Femur (tissue), 1 donor: ENCODE results near the gene SLC41A2.

Source experiments
- DNase-seq: peaks from one replicate; pipeline ENCODE4 v3.0.0-alpha.2; 2017

SLC41A2 gene

DNA sequence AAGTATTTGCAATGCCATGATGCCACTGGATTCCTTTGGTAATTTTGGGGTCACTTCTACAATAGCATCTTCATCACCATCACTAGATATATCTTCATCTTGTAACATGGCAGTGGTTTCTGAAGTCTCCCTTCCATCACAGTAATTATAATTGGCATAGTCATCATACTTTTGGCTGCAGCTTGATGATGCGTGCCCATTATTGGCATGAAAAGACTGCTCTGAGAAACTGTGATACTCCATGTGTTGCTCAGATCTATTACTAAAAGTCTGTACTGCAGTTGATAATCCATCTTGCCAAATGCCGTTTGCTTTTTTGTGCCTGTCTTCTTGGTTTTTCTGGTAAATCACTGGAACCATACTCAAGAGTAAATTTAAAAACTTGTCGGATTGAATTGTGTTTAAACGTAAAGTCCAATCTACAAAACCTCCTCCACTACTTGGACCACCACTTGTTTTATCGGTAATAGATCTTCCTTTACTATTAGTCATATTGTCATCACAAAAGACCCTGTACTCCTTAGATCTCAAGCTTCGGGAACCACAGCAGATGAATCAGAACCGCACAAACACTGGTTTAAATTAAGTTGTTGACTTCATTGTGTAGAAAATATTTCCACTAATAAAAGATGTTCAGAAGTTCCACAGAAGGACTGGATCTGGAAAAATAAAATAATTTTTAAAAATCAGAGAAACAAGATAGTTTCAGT lies 29.9 kb downstream of the SLC41A2 start:
- no peak for DNase-seq

DNA sequence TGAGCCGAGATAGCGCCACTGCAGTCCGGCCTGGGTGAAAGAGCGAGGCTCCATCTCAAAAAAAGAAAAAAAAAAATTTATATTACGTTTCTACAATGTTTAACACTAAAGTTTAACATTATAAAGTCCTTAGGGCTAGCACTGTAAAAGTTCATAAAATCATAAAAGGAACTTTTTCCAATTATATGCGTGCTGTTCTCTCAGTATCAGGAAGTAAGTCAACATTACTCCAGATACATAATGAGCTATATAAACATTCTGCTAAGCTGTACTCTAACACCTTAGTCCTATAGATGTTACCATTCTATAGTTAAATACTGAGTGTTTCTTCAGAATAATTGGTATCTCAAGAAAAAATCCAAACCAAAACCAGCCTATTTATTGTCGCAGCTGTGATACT lies 32.6 kb downstream of the SLC41A2 start:
- no peak for DNase-seq

- DNase-seq = no peak
These were observed 36.8 kb downstream of the SLC41A2 start for GRCh38 chr12:104921340-104921739.

- DNase-seq = no peak
These were observed 46.1 kb downstream of the SLC41A2 start for GRCh38 chr12:104911942-104912341.

DNA sequence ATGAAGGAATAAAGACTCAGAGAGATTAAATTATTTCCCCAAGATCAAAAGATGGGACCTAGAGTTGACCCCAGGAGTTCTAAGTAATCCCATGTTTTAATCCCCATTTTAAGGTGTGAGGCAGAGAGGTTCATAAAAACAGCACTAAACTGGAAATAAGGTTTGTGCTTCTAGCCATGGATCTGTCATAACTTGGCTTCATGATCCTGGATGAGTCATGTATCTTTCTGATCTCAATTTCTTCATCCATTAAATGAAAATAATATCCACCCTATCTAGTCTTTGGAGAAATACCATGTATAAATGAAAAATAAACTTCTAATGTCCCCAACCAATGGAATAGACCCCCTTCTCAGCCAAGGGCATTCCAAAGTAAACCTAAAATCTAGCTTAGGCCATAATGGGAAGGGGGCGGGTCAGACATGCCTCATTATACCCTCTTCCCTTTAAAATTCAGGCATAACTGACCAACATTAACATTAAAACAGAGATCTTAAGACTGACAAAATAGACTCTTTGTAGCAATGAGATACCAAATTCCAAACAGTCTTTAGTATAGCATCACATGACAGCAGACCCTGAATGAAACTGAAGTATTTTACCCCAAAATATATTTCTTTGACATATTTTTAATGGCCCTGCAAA lies 47.8 kb downstream of the SLC41A2 start:
- DNase-seq = no peak

- DNase-seq = no peak
These were observed 48.3 kb downstream of the SLC41A2 start for GRCh38 chr12:104909761-104910160.
